GM10847 (cell line): ENCODE measurements around the gene HOXA4.

Experiments used
- POLR2A ChIP-seq: IDR thresholded peaks from 2 replicates; pipeline ENCODE4 v1.6.1; 2011; ENCODE audit not compliant: insufficient read length; ENCODE audit errors: extremely low read depth

HOXA4 gene

GRCh38 chr7:27095897-27096767 is 34.4 kb downstream of the HOXA4 start, which contains the start of gene HOXA1:
TSS of gene HOXA1 (minus strand) at chr7:27096000. CDS start at chr7:27095912, 88 bp downstream.
- TF ChIP-seq POLR2A, result no peak

- no peak for TF ChIP-seq POLR2A
Observed at GRCh38 chr7:27095050-27095896, 35.3 kb downstream of the HOXA4 start.

GRCh38 chr7:27094304-27095049 is 36.1 kb downstream of the HOXA4 start:
- TF ChIP-seq POLR2A, result no peak

GRCh38 chr7:27093184-27093895 is 37.2 kb downstream of the HOXA4 start:
- no peak for TF ChIP-seq POLR2A

GRCh38 chr7:27092819-27093110 is 37.8 kb downstream of the HOXA4 start:
- no peak for TF ChIP-seq POLR2A

- TF ChIP-seq POLR2A, result no peak
Observed at GRCh38 chr7:27091941-27092818, 38.4 kb downstream of the HOXA4 start.

GRCh38 chr7:27091105-27091504 is 39.5 kb downstream of the HOXA4 start:
- no peak for TF ChIP-seq POLR2A

- TF ChIP-seq POLR2A, result no peak
Observed at GRCh38 chr7:27088002-27088922, 42.3 kb downstream of the HOXA4 start.

- no peak for TF ChIP-seq POLR2A
Observed at GRCh38 chr7:27083646-27084045, 46.9 kb downstream of the HOXA4 start.

GRCh38 chr7:27082171-27082570 is 48.4 kb downstream of the HOXA4 start:
- TF ChIP-seq POLR2A, result no peak

- TF ChIP-seq POLR2A, result no peak
Observed at GRCh38 chr7:27080844-27081436, 49.6 kb downstream of the HOXA4 start.

- TF ChIP-seq POLR2A, result no peak
Observed at GRCh38 chr7:27079234-27079975, 51.2 kb downstream of the HOXA4 start.

GRCh38 chr7:27078616-27079233 is 51.8 kb downstream of the HOXA4 start:
- TF ChIP-seq POLR2A, result no peak
